ENCODE data around the gene HSPA2. TPM values are rescaled to one million over a fixed set of nuclear protein-coding genes. Genes with fewer than 3 reads are reported as not detected.

The HSPA2 gene
- total and polyA plus RNA-seq, 7 donors: 28.7 to 172 (median 80.3) TPM

- no peak for DNase-seq
- H3K27me3 ChIP-seq: no peaks in the 10 kb centered on the region
- no peaks in the 10 kb centered on the region for H3K36me3 ChIP-seq
- H3K27ac ChIP-seq: no peak overlapping the region
- intact Hi-C loops (cut with DNase I): no loop called here
- H3K9me3 ChIP-seq: no peaks in the 10 kb centered on the region
- WGBS, 2 donors: 78 to 84% methylated on average over 5 of the region's 5 CpGs
- no peak overlapping the region for H3K4me3 ChIP-seq
- TF ChIP-seq POLR2A (IDR thresholded peaks at IDR 0.05) (no peak), POLR2AphosphoS5 (IDR thresholded peaks at IDR 0.05) (no peak), CTCF (IDR thresholded peaks at IDR 0.05) (no peak), EP300 (IDR thresholded peaks at IDR 0.05) (no peak)
- peaks cover 0 to 37% (median 24%) of the 10 kb centered on the region in 4 donors for H3K4me1 ChIP-seq
Observed at GRCh38 chr14:64581817-64582216, 41.3 kb downstream of the HSPA2 start.

- Histone ChIP-seq H3K27me3 (no peaks in the 10 kb centered on the region), H3K4me3 (no peak overlapping the region), H3K27ac (peak overlapping the region in 3 of 4 donors; percentile 68 to 79 (median 78)), H3K4me1 (peaks cover 0 to 37% (median 24%) of the 10 kb centered on the region in 4 donors), H3K36me3 (no peaks in the 10 kb centered on the region), H3K9me3 (no peaks in the 10 kb centered on the region)
- TF ChIP-seq POLR2AphosphoS5 (IDR thresholded peaks at IDR 0.05) (peak in 2 of 4 donors; percentile 30 to 32), CTCF (IDR thresholded peaks at IDR 0.05) (no peak)
- DNase-seq: no peak
- 93 to 98% methylated on average over 1 of the region's 1 CpG for WGBS, 2 donors
- intact Hi-C loops (cut with DNase I): no loop called here
Observed at GRCh38 chr14:64584190-64584589, 43.6 kb downstream of the HSPA2 start.

GRCh38 chr14:64591809-64592208 lies 51.3 kb downstream of the HSPA2 start:
- H3K27ac ChIP-seq: no peak overlapping the region
- TF ChIP-seq POLR2A (IDR thresholded peaks at IDR 0.05) (no peak), CTCF (IDR thresholded peaks at IDR 0.05) (no peak), EP300 (IDR thresholded peaks at IDR 0.05) (no peak), POLR2AphosphoS5 (IDR thresholded peaks at IDR 0.05) (no peak)
- intact Hi-C loops (cut with DNase I): no loop called here
- no peaks in the 10 kb centered on the region for H3K9me3 ChIP-seq
- H3K4me3 ChIP-seq: no peak overlapping the region
- H3K4me1 ChIP-seq: no peaks in the 10 kb centered on the region
- no peak for DNase-seq
- 95 to 98% methylated on average over 3 of the region's 3 CpGs for WGBS, 2 donors
- no peaks in the 10 kb centered on the region for H3K27me3 ChIP-seq
- no peaks in the 10 kb centered on the region for H3K36me3 ChIP-seq

Small RNA genes within 50 kb of the gene (small RNA-seq; reads per million reads assigned to genes)
- 0 reads per million in 3 donors for gene AL049869.4

Other genes with a start within 250 kb of the HSPA2 start
- 1 to 10 TPM in 1 of 4 donors, under 1 TPM in 2, not detected in 1; 0.16 to 1.8 (median 0.27) TPM for gene ESR2, start 246.4 kb upstream of the HSPA2 start, total RNA-seq
- gene ESR2, start 246.4 kb upstream of the HSPA2 start, polyA plus RNA-seq: under 1 TPM in 1 of 3 donors, not detected in 2; 0.55 TPM
- 10 to 100 TPM; 20.5 to 36.0 (median 26.1) TPM for gene MTHFD1, start 152.4 kb upstream of the HSPA2 start, total RNA-seq
- 10 to 100 TPM; 12.0 to 45.6 (median 16.9) TPM for gene MTHFD1, start 152.4 kb upstream of the HSPA2 start, polyA plus RNA-seq
- gene AKAP5, start 75.2 kb upstream of the HSPA2 start, total RNA-seq: 1 to 10 TPM in 1 of 4 donors, under 1 TPM in 3; 0.33 to 1.7 (median 0.76) TPM
- 1 to 10 TPM; 2.0 to 7.2 (median 4.4) TPM for gene AKAP5, start 75.2 kb upstream of the HSPA2 start, polyA plus RNA-seq
- 10 to 100 TPM in 3 of 4 donors, 1 to 10 TPM in 1; 9.6 to 24.6 (median 11.8) TPM for gene ZBTB25, start 36.9 kb upstream of the HSPA2 start, total RNA-seq
- 1 to 10 TPM in 2 of 3 donors, under 1 TPM in 1; 0.69 to 5.0 (median 1.8) TPM for gene ZBTB25, start 36.9 kb upstream of the HSPA2 start, polyA plus RNA-seq
- gene ZBTB1, start 36.0 kb upstream of the HSPA2 start, total RNA-seq: 10 to 100 TPM; 37.2 to 52.9 (median 45.3) TPM
- 10 to 100 TPM in 1 of 3 donors, 1 to 10 TPM in 2; 6.0 to 17.4 (median 9.6) TPM for gene ZBTB1, start 36.0 kb upstream of the HSPA2 start, polyA plus RNA-seq
- 1 to 10 TPM in 2 of 4 donors, not detected in 2; 1.1 to 2.2 TPM for gene PPP1R36, start 9.2 kb downstream of the HSPA2 start, total RNA-seq
- 1 to 10 TPM; 2.3 to 8.6 (median 8.4) TPM for gene PPP1R36, start 9.2 kb downstream of the HSPA2 start, polyA plus RNA-seq
- 10 to 100 TPM; 34.4 to 67.9 (median 52.3) TPM for gene PLEKHG3, start 163.7 kb downstream of the HSPA2 start, total RNA-seq
- gene PLEKHG3, start 163.7 kb downstream of the HSPA2 start, polyA plus RNA-seq: 10 to 100 TPM; 16.9 to 26.8 (median 17.4) TPM

Measured in sigmoid colon (tissue), 7 donors.